ENCODE results near the gene HSD11B2. TPM values are rescaled to one million over a fixed set of nuclear protein-coding genes. Genes with fewer than 3 reads are reported as not detected.

Gene HSD11B2
- total and polyA plus RNA-seq, 4 donors = 0.51 to 6.7 (median 2.2) TPM

GRCh38 chr16:67460168-67460567 lies 29.2 kb downstream of the HSD11B2 start:
- peak overlapping the region in 1 of 2 donors; percentile 25 for H3K27ac ChIP-seq (ENCODE audit: low read depth in 1 of 2, low read length in 2 of 2)
- peaks cover 0 to 2% (median 0%) of the 10 kb centered on the region in 4 donors for H3K36me3 ChIP-seq (ENCODE audit: control insufficient read depth in 4 of 4, insufficient read depth in 3 of 4, low read depth in 1 of 4, low read length in 3 of 4)
- H3K4me3 ChIP-seq (ENCODE audit: low read depth in 1 of 3, low read length in 3 of 3) = no peak overlapping the region
- no peak overlapping the region for H3K9ac ChIP-seq (ENCODE audit: low read depth in 1 of 2, low read length in 2 of 2)
- H3K27me3 ChIP-seq (ENCODE audit: control insufficient read depth in 4 of 4, insufficient read depth in 4 of 4, low read length in 3 of 4) = no peaks in the 10 kb centered on the region
- WGBS = 86% methylated on average over 5 of the region's 5 CpGs
- H3K9me3 ChIP-seq (ENCODE audit: control insufficient read depth in 4 of 4, low read length in 3 of 4) = no peaks in the 10 kb centered on the region
- TF ChIP-seq TAF1 (conservative IDR thresholded peaks at IDR 0.05) = no peak
- no peak for TF ChIP-seq YY1 (IDR thresholded peaks at IDR 0.05)
- TF ChIP-seq ATF3 (IDR thresholded peaks at IDR 0.05) = no peak
- no peak for TF ChIP-seq CTCF (IDR thresholded peaks at IDR 0.05; ENCODE audit: low read depth, low read length, missing input control)
- TF ChIP-seq ZBTB33 (IDR thresholded peaks at IDR 0.05) = no peak
- TF ChIP-seq RAD21 (IDR thresholded peaks at IDR 0.05) = no peak
- TF ChIP-seq FOXA2 (IDR thresholded peaks at IDR 0.05) = no peak
- no peak for TF ChIP-seq RXRA (IDR thresholded peaks at IDR 0.05)
- TF ChIP-seq JUND (IDR thresholded peaks at IDR 0.05) = no peak
- no peak for TF ChIP-seq EGR1 (IDR thresholded peaks at IDR 0.05; ENCODE audit: low read depth in 2 of 2)
- TF ChIP-seq NR2F2 (IDR thresholded peaks at IDR 0.05) = no peak
- TF ChIP-seq MAX (IDR thresholded peaks at IDR 0.05) = no peak
- TF ChIP-seq FOXA1 (IDR thresholded peaks at IDR 0.05) = no peak
- peak; percentile 60 for DNase-seq (ENCODE audit: low spot score)
- H3K4me1 ChIP-seq (ENCODE audit: control insufficient read depth in 4 of 4, insufficient read depth in 4 of 4, low read length in 3 of 4) = peaks cover 21 to 54% (median 38%) of the 10 kb centered on the region in 4 donors

GRCh38 chr16:67460961-67461360 lies 30.0 kb downstream of the HSD11B2 start:
- H3K27ac ChIP-seq (ENCODE audit: low read depth in 1 of 2, low read length in 2 of 2) = no peak overlapping the region

More at GRCh38 chr16:67460961-67461360, 30.0 kb downstream of the HSD11B2 start:
- Histone ChIP-seq H3K4me3 (ENCODE audit: low read depth in 1 of 3, low read length in 3 of 3) (no peak overlapping the region), H3K9me3 (ENCODE audit: control insufficient read depth in 4 of 4, low read length in 3 of 4) (no peaks in the 10 kb centered on the region), H3K9ac (ENCODE audit: low read depth in 1 of 2, low read length in 2 of 2) (no peak overlapping the region), H3K36me3 (ENCODE audit: control insufficient read depth in 4 of 4, insufficient read depth in 3 of 4, low read depth in 1 of 4, low read length in 3 of 4) (peaks cover 0 to 2% (median 0%) of the 10 kb centered on the region in 4 donors), H3K4me1 (ENCODE audit: control insufficient read depth in 4 of 4, insufficient read depth in 4 of 4, low read length in 3 of 4) (peaks cover 22 to 62% (median 44%) of the 10 kb centered on the region in 4 donors), H3K27me3 (ENCODE audit: control insufficient read depth in 4 of 4, insufficient read depth in 4 of 4, low read length in 3 of 4) (no peaks in the 10 kb centered on the region)
- DNase-seq (ENCODE audit: low spot score) = no peak
- 83% methylated on average over 2 of the region's 2 CpGs for WGBS
- no peak for TF ChIP-seq RXRA (IDR thresholded peaks at IDR 0.05)
- TF ChIP-seq FOXA1 (IDR thresholded peaks at IDR 0.05) = no peak
- TF ChIP-seq HNF4G (IDR thresholded peaks at IDR 0.05) = no peak
- TF ChIP-seq RAD21 (IDR thresholded peaks at IDR 0.05) = no peak
- TF ChIP-seq ZBTB33 (IDR thresholded peaks at IDR 0.05) = no peak
